GM13976 (cell line): ENCODE data around the gene CPNE1.
"Not testable (repeated sequence)": the region's sequence is repeated elsewhere in the genome, so short reads cannot be mapped to it uniquely, and the experiment has no call there.

Experiments
- DNase-seq: peaks from one replicate; pipeline ENCODE4 v3.0.0; 2012; ENCODE audit warnings: low spot score
- CTCF ChIP-seq: IDR thresholded peaks from 2 replicates; pipeline ENCODE4 v1.5.1; 2012; ENCODE audit warnings: borderline replicate concordance, mild to moderate bottlenecking; ENCODE audit not compliant: insufficient read depth; ENCODE audit errors: extremely low read depth, missing control alignments, control extremely low read depth
- in situ Hi-C: fragments of 300-500 bp; cut with MboI; formaldehyde crosslinking; loops from one replicate; pipeline ENCODE4 v1.12.0; 2022; ENCODE audit warnings: low sequenced_read_pairs, mixed read lengths, inconsistent platforms; ENCODE audit not compliant: unreplicated experiment

CPNE1 gene

DNA sequence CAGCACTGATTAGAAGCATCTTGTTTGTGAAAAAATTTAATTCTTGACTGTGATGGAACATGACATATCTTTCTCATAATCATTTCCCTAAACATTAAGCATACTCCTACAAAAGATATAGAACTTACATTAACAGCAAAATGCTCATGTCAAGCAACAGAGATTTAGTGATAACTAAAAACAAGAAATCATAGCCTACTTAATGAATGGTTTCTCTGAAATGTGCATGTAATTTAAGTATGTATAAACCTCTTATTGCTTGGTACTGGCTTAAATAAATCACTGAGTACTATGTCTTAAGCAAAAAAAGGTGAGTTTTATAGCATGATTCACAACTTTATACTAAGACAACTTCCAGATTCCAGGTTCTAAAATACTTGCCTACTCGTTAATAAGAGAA lies 43.8 kb upstream of the CPNE1 start:
- in situ Hi-C loops, result no loop called here
- TF ChIP-seq CTCF, result no peak
- DNase-seq, result no peak

- in situ Hi-C loops, DNase-seq: not testable (repeated sequence)
Measured at GRCh38 chr20:35706591-35707529, 42.2 kb upstream of the CPNE1 start.

DNA sequence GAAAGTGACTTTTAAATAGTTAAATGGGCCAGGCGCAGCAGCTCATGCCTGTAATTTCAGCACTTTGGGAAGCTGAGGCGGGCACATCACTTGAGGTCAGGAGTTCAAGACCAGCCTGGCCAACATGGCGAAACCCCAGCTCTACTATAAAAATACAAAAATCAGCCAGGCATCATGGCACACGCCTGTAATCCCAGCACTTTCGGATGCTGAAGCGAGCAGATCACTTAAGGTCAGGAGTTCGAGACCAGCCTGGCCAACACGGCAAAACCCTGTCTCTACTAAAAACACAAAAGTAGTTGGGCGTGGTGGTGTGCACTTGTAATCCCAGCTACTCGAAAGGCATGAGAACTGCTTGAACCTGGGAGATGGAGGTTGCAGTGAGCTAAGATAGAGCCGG lies 41.2 kb upstream of the CPNE1 start:
- in situ Hi-C loops, DNase-seq: not testable (repeated sequence)

DNA sequence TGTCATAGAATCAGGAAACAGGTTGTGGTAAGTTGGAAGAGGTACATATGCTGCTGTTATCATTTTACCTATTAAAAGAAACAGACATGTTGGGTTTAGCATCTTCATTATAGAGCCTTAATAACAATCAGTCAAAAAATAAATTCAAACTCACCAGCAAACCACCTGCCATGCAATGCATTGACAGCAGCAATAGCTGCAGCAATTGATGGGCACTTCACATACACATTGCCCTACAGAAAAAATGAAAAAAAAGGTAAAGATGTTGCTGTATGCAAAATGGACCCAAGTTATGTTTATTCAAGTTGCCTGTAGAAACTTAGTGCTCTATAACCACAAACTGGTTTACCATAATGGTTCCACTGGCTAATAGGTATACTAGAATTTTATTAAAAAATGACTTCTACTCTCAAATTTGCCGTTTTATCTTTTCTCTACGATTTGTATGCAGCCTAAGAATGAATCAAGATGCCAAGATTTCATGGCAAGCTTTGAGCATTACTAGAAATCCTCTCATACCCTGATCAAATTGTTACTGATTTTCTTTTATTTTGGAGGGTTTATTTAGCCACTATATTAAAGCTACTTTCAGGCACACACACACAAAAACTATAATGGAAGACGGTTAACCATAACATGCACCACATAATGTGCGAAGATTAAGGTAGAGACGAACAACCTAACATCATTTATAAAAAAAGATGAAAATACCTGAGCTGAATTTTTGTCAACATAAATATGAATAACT lies 40.0 kb upstream of the CPNE1 start:
- in situ Hi-C loops, result no loop called here
- DNase-seq, result no peak
- no peak for TF ChIP-seq CTCF

DNA sequence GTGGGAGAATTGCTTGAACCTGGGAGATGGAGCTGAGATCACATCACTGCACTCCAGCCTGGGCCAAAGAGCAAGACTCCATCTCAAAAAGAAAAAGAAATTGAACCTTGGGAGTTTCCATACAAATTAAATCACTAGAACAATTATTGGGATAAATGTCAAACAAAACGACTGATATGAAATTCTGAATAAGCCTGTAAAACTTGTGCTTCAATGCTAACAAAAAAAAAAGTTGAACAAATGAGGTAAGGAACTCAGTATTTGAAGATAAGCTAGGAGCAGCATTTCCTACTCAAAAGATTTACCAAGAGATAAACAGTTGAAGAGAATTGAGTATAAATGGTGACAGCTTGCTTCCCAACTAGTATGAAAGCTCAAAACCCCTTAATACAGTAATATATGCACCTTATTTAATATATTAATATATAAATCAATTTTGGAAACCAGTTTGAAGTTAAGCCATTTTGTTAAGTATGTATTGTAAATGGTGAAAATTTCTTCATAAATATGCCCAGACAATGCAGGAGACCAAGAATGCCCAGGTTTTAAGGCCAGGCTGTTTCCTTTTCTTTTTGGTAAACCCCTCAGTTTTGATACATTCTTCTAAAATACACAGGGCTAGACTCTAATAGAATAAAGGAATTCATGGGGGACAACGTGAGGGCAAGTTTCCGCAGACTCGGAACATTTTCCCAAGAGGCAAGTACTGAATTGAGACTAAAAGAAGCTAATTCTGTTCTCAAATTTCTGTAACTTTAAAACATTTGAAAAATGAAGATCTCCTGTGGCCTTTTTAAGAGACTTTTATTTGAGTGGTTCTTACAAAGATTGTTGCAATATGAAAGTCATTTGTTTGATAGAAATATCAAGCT lies 38.4 kb upstream of the CPNE1 start:
- TF ChIP-seq CTCF, result no peak
- DNase-seq, result no peak
- in situ Hi-C loops, result no loop called here

DNA sequence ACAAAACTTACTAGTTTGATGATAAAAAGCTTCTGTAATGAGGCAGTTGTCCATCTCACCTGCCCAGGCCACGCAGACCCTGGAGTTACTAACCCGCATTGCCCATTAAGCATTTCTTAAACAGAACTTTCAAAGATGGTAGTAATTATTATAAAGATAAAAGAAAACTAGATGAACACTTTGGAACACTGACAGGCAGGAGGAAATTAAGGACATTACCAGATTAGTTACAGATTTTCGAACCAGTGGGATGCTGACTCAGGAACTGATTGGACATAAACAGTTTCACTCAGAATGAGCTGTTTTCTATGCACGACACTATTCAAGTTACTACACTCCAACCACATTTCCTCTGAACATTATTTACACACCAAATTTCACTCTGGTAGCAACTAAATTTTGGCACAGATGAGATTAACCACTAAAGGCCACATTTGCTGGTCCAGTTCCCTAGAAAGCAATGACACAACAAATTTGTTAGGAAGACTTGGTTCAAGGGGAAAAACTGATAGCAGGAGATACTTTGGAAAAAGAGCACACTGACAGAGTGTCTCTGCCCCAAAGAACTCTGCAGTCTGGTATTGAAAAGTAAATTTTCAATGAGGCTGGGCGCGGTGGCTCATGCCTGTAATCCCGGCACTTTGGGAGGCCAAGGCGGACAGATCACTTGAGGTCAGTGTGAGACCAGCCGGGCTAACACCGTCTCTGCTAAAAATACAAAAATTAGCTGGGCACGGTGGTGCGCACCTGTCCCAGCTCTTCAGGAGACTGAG lies 37.5 kb upstream of the CPNE1 start:
- in situ Hi-C loops, result no loop called here
- no peak for DNase-seq

More for the DNA sequence above, 37.5 kb upstream of the CPNE1 start:
- TF ChIP-seq CTCF, result no peak
